GM12892 (cell line): ENCODE data around the gene TMEM50B.

Experiments used
- POLR2A ChIP-seq: IDR thresholded peaks from 2 replicates; pipeline ENCODE4 v1.6.1; 2011; ENCODE audit warnings: low read depth, low read length, control low read depth
- POLR2AphosphoS5 ChIP-seq: IDR thresholded peaks from 2 replicates; pipeline ENCODE4 v1.6.1; 2011; ENCODE audit warnings: low read depth, low read length, control low read depth

DNA sequence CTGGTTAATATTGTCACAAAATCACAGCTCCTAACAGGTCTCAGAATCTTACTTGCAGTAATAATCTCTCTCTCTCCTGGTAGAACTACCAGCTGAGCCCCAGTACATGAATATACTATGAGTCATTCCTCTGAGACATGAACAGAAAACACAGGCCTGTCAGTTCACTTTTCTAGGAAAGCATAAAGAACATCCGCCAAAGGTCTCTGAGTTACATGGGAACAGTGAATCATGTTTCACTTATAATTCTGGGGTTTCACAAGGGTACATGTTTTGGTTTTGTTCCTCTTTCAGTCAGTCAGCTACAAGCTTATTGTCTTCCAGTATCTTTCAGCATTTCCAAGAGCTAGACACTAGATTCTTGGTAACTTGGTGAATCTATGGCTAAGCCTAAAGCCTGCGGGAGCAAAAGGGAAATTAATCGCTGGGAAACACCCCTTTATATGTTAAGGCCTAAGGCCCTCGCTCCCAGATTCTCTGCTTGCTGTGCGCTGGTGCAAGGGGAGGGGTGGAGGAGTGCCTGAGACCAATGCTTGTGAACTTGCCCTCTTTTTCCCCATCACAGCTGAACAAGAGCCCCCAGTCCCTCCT is 44.9 kb downstream of the TMEM50B start:
- TF ChIP-seq POLR2A (no peak; the same call in 1 of the 2 replicates), POLR2AphosphoS5 (no peak)
